ENCODE measurements around the gene RAD52.
"Not testable (repeated sequence)": the region's sequence is repeated elsewhere in the genome, so short reads cannot be mapped to it uniquely, and the experiment has no call there.

Gene RAD52

GRCh38 chr12:967641-968040 lies 18.1 kb upstream of the RAD52 start:
- no peak for DNase-seq (ENCODE audit: low read depth in 2 of 2)

- no peak for DNase-seq (ENCODE audit: low read depth in 2 of 2)
These were observed 17.2 kb upstream of the RAD52 start for GRCh38 chr12:966724-967123.

GRCh38 chr12:958588-959123 lies 9.2 kb upstream of the RAD52 start:
- DNase-seq (ENCODE audit: low read depth in 2 of 2): no peak

- no peak for DNase-seq (ENCODE audit: low read depth in 2 of 2)
These were observed 6.4 kb upstream of the RAD52 start for GRCh38 chr12:955939-956338.

- no peak for DNase-seq (ENCODE audit: low read depth in 2 of 2)
These were observed 5.2 kb upstream of the RAD52 start for GRCh38 chr12:954741-955140.

- DNase-seq (ENCODE audit: low read depth in 2 of 2): no peak
These were observed 4.3 kb upstream of the RAD52 start for GRCh38 chr12:953776-954175.

- DNase-seq (ENCODE audit: low read depth in 2 of 2): no peak
These were observed 1.7 kb upstream of the RAD52 start for GRCh38 chr12:951176-951575.

GRCh38 chr12:948238-948637 lies 1.3 kb downstream of the RAD52 start:
- DNase-seq (ENCODE audit: low read depth in 2 of 2): no peak

- no peak for DNase-seq (ENCODE audit: low read depth in 2 of 2)
These were observed 2.9 kb downstream of the RAD52 start for GRCh38 chr12:946631-947030.

- no peak for DNase-seq (ENCODE audit: low read depth in 2 of 2)
These were observed 3.3 kb downstream of the RAD52 start for GRCh38 chr12:946212-946611.

GRCh38 chr12:944211-944610 lies 5.3 kb downstream of the RAD52 start:
- DNase-seq (ENCODE audit: low read depth in 2 of 2): no peak

- no peak for DNase-seq (ENCODE audit: low read depth in 2 of 2)
These were observed 6.4 kb downstream of the RAD52 start for GRCh38 chr12:943051-943450.

GRCh38 chr12:938810-939209 lies 10.7 kb downstream of the RAD52 start:
- no peak for DNase-seq (ENCODE audit: low read depth in 2 of 2)

GRCh38 chr12:936377-937345 lies 12.8 kb downstream of the RAD52 start:
- DNase-seq (ENCODE audit: low read depth in 2 of 2): no peak

- not testable (repeated sequence) for DNase-seq (ENCODE audit: low read depth in 2 of 2)
These were observed 13.6 kb downstream of the RAD52 start for GRCh38 chr12:935891-936290.

- no peak for DNase-seq (ENCODE audit: low read depth in 2 of 2)
These were observed 17.9 kb downstream of the RAD52 start for GRCh38 chr12:931591-931990.

GRCh38 chr12:931060-931459 lies 18.4 kb downstream of the RAD52 start:
- DNase-seq (ENCODE audit: low read depth in 2 of 2): no peak

- DNase-seq (ENCODE audit: low read depth in 2 of 2): no peak
These were observed 22.9 kb downstream of the RAD52 start for GRCh38 chr12:926641-927040.

GRCh38 chr12:922285-922684 lies 27.2 kb downstream of the RAD52 start:
- no peak for DNase-seq (ENCODE audit: low read depth in 2 of 2)

GRCh38 chr12:920676-921075 lies 28.8 kb downstream of the RAD52 start:
- DNase-seq (ENCODE audit: low read depth in 2 of 2): no peak

- DNase-seq (ENCODE audit: low read depth in 2 of 2): no peak
These were observed 32.6 kb downstream of the RAD52 start for GRCh38 chr12:916712-917445.

- no peak for DNase-seq (ENCODE audit: low read depth in 2 of 2)
These were observed 33.3 kb downstream of the RAD52 start for GRCh38 chr12:916240-916639.

GRCh38 chr12:915090-915489 lies 34.4 kb downstream of the RAD52 start:
- DNase-seq (ENCODE audit: low read depth in 2 of 2): no peak

All from stimulated activated CD4-positive, alpha-beta T cell treated with anti-CD3 and anti-CD28 coated beads, Interleukin-1b, Interleukin-23, amount 100 ng/mL, for 1 hour (primary cell).